Heart left ventricle (tissue), 13 donors: ENCODE measurements around the gene GPR139.

Source experiments
- POLR2A ChIP-seq, 2 donors: fragments of 450-650 bp; IDR thresholded peaks; one replicate each; pipeline ENCODE4 v1.6.1; 2017; ENCODE audit warnings: antibody characterized with exemption in 2 of 2, mild to moderate bottlenecking in 2 of 2, moderate library complexity in 2 of 2
- TF ChIP-seq, protein P1 (sequence below), 12 donors: fragments of 200-600 bp; sonication (generic) in 4 of 12; IDR thresholded peaks; one replicate each; pipeline versions ENCODE4 v1.5.0 to v1.8.0; 2018 to 2022; ENCODE audit warnings: antibody characterized with exemption in 12 of 12, mild to moderate bottlenecking in 5 of 12
- donor health status: ischemic (EF 13 %, LVEDD 7.1; RV severe dilation, severe dysfunction).
- donor health status: DM: no; HTN: yes; CAD: no.
- donor health status: DM: no; HTN: no; CAD: no.
- donor health status: ischemic (EF 25% LVEDD 6.9; RV normal size, moderate dysfunction).
- donor health status: ischemic (EF 25% LVEDD 5.7; RV mildly dilated, moderate dysfunction).
- donor health status: ischemic (EF 35%, LVEDD 5.7; RV mildly dilated, moderate dysfunction).
- donor health status: nonischemic (EF 11% LVEDD 7.7; RV severe dilation, severe dysfunction).
- donor health status: DM: yes; HTN: yes; CAD: no.
- donor health status: PGD.
- donor health status: ischemic (EF 29% LVEDD 5.4; RV normal size, mild dysfunction).
- donor health status: nonischemic (EF 23%, LVEDD 6.1; RV moderate dilation, normal function).

DNA sequence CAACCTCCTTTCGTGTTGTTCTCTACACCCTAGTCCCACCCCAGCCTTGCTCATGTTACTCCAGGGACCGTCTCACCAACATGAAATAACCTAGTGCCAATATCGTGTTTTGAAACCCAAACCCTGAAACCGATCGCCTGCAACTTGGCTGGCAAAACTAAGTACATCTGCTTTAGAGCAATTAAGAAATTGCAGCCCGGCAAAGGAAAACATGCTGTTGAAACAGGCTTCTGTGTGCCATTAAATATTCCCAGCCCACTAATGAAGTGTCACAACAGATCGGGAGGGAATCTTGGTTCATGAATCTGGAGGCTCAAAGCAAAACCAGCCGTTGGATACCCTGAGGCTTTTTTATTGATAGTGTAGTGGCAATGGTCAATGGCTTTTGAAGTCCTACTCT is 48.3 kb upstream of the GPR139 start:
- TF ChIP-seq, protein P1, sequence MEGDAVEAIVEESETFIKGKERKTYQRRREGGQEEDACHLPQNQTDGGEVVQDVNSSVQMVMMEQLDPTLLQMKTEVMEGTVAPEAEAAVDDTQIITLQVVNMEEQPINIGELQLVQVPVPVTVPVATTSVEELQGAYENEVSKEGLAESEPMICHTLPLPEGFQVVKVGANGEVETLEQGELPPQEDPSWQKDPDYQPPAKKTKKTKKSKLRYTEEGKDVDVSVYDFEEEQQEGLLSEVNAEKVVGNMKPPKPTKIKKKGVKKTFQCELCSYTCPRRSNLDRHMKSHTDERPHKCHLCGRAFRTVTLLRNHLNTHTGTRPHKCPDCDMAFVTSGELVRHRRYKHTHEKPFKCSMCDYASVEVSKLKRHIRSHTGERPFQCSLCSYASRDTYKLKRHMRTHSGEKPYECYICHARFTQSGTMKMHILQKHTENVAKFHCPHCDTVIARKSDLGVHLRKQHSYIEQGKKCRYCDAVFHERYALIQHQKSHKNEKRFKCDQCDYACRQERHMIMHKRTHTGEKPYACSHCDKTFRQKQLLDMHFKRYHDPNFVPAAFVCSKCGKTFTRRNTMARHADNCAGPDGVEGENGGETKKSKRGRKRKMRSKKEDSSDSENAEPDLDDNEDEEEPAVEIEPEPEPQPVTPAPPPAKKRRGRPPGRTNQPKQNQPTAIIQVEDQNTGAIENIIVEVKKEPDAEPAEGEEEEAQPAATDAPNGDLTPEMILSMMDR (IDR thresholded peaks at IDR 0.05), result no peak
- TF ChIP-seq POLR2A (IDR thresholded peaks at IDR 0.05), result no peak
